ENCODE results near the gene MARVELD3.
A peak's percentile ranks its signal among the peaks of the same experiment; 100 is the strongest.

MARVELD3 gene

GRCh38 chr16:71623597-71623996 is 2.4 kb upstream of the MARVELD3 start:
- WGBS: 89% methylated on average over 2 of the region's 3 CpGs
- no peak overlapping the region for H2AK5ac ChIP-seq (ENCODE audit: low read length, severe bottlenecking)
- H3K14ac ChIP-seq (ENCODE audit: low read length in 2 of 2): no peak overlapping the region
- no peak overlapping the region for H2BK120ac ChIP-seq (ENCODE audit: low read depth, low read length)
- no peak overlapping the region for H3K4ac ChIP-seq (ENCODE audit: low read depth in 1 of 2, low read length in 2 of 2)
- H2BK5ac ChIP-seq (ENCODE audit: low read depth, low read length, poor library complexity, severe bottlenecking): no peak overlapping the region
- H3K27ac ChIP-seq (ENCODE audit: low read length, poor library complexity, severe bottlenecking): no peak overlapping the region
- no peak overlapping the region for H3K4me2 ChIP-seq (ENCODE audit: low read length, poor library complexity, severe bottlenecking)
- no peaks in the 10 kb centered on the region for H3K9me3 ChIP-seq (ENCODE audit: control insufficient read depth, low read length)
- no peak overlapping the region for H4K8ac ChIP-seq (ENCODE audit: low read length)
- H3K4me1 ChIP-seq (ENCODE audit: control insufficient read depth, insufficient read depth, low read depth, low read length): peaks cover 9% of the 10 kb centered on the region
- H3K27me3 ChIP-seq (ENCODE audit: control insufficient read depth in 1 of 2, insufficient read depth in 1 of 2, low read length in 2 of 2): peaks cover 52 to 62% of the 10 kb centered on the region in 2 experiments
- no peak overlapping the region for H4K91ac ChIP-seq (ENCODE audit: low read length)
- no peak overlapping the region for H2AFZ ChIP-seq (ENCODE audit: low read depth, low read length)
- no peak overlapping the region for H2BK12ac ChIP-seq (ENCODE audit: low read length in 2 of 2)
- no peaks in the 10 kb centered on the region for H3K79me1 ChIP-seq (replicated peaks; ENCODE audit: low read length, poor library complexity, severe bottlenecking)
- no peak for DNase-seq
- H3K18ac ChIP-seq (ENCODE audit: low read depth in 1 of 2, low read length in 2 of 2): no peak overlapping the region
- H3K4me3 ChIP-seq (ENCODE audit: insufficient read depth in 1 of 2, low read depth in 1 of 2, low read length in 2 of 2): no peak overlapping the region
- no peaks in the 10 kb centered on the region for H3K36me3 ChIP-seq (ENCODE audit: control insufficient read depth in 1 of 2, insufficient read depth in 2 of 2, low read depth in 1 of 2, low read length in 2 of 2)
- H3K23ac ChIP-seq (ENCODE audit: low read length in 2 of 2): no peak overlapping the region
- H3K9ac ChIP-seq (ENCODE audit: low read length): no peak overlapping the region
- H2BK15ac ChIP-seq (ENCODE audit: low read depth, poor library complexity, severe bottlenecking): no peak overlapping the region

- 89% methylated on average over 6 of the region's 7 CpGs for WGBS
- Histone ChIP-seq H4K8ac (ENCODE audit: low read length) (no peak overlapping the region), H3K14ac (ENCODE audit: low read length in 2 of 2) (no peak overlapping the region), H3K79me1 (replicated peaks; ENCODE audit: low read length, poor library complexity, severe bottlenecking) (no peaks in the 10 kb centered on the region), H2BK120ac (ENCODE audit: low read depth, low read length) (no peak overlapping the region), H3K36me3 (ENCODE audit: control insufficient read depth in 1 of 2, insufficient read depth in 2 of 2, low read depth in 1 of 2, low read length in 2 of 2) (no peaks in the 10 kb centered on the region), H2AFZ (ENCODE audit: low read depth, low read length) (no peak overlapping the region), H3K18ac (ENCODE audit: low read depth in 1 of 2, low read length in 2 of 2) (no peak overlapping the region), H3K9me3 (ENCODE audit: control insufficient read depth, low read length) (no peaks in the 10 kb centered on the region), H3K23ac (ENCODE audit: low read length in 2 of 2) (no peak overlapping the region), H2BK5ac (ENCODE audit: low read depth, low read length, poor library complexity, severe bottlenecking) (no peak overlapping the region), H3K4me3 (ENCODE audit: insufficient read depth in 1 of 2, low read depth in 1 of 2, low read length in 2 of 2) (no peak overlapping the region), H3K4me1 (ENCODE audit: control insufficient read depth, insufficient read depth, low read depth, low read length) (peaks cover 17% of the 10 kb centered on the region), H3K27ac (ENCODE audit: low read length, poor library complexity, severe bottlenecking) (no peak overlapping the region), H4K91ac (ENCODE audit: low read length) (no peak overlapping the region), H3K9ac (ENCODE audit: low read length) (no peak overlapping the region), H2BK12ac (ENCODE audit: low read length in 2 of 2) (no peak overlapping the region), H2AK5ac (ENCODE audit: low read length, severe bottlenecking) (no peak overlapping the region), H3K4me2 (ENCODE audit: low read length, poor library complexity, severe bottlenecking) (no peak overlapping the region), H3K27me3 (ENCODE audit: control insufficient read depth in 1 of 2, insufficient read depth in 1 of 2, low read length in 2 of 2) (peaks cover 52 to 58% of the 10 kb centered on the region in 2 experiments), H3K4ac (ENCODE audit: low read depth in 1 of 2, low read length in 2 of 2) (no peak overlapping the region), H2BK15ac (ENCODE audit: low read depth, poor library complexity, severe bottlenecking) (no peak overlapping the region)
- no peak for DNase-seq
Observed at GRCh38 chr16:71625113-71625850, 702 bp upstream of the MARVELD3 start.

GRCh38 chr16:71626858-71627213 is 852 bp downstream of the MARVELD3 start:
- DNase-seq: no peak
- Histone ChIP-seq H3K9ac (ENCODE audit: low read length) (no peak overlapping the region), H3K14ac (ENCODE audit: low read length in 2 of 2) (no peak overlapping the region)

DNA sequence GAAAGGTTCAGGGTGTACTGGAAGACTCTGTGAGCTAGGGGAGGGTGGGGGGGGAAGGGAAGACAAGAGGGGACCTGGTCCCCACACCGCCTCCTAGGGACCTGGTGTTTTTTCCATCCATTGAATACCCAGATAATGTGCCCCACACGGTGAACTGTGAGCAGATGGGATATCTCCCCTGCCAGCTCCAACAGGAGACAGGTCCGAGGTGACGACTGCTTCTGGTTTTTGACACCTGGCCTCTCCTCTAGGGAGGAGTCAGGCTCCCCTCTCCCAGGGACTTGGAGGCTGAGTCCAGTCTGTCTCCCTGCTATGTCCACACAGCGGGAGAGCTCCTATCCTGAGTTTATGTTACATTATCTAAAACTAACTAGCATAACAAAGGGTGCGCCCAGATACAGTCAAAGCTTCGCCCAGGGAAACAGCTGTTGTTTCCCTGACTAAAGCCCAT is 1.8 kb downstream of the MARVELD3 start:
- no peak overlapping the region for H3K18ac ChIP-seq (ENCODE audit: low read depth in 1 of 2, low read length in 2 of 2)
- H3K14ac ChIP-seq (ENCODE audit: low read length in 2 of 2): no peak overlapping the region
- H2BK120ac ChIP-seq (ENCODE audit: low read depth, low read length): no peak overlapping the region
- H3K4ac ChIP-seq (ENCODE audit: low read depth in 1 of 2, low read length in 2 of 2): no peak overlapping the region
- peaks cover 44 to 46% of the 10 kb centered on the region in 2 experiments for H3K27me3 ChIP-seq (ENCODE audit: control insufficient read depth in 1 of 2, insufficient read depth in 1 of 2, low read length in 2 of 2)
- H2BK15ac ChIP-seq (ENCODE audit: low read depth, poor library complexity, severe bottlenecking): no peak overlapping the region
- no peak overlapping the region for H2BK12ac ChIP-seq (ENCODE audit: low read length in 2 of 2)
- 69% methylated on average over 7 of the region's 7 CpGs for WGBS
- no peak overlapping the region for H2AFZ ChIP-seq (ENCODE audit: low read depth, low read length)
- H2BK5ac ChIP-seq (ENCODE audit: low read depth, low read length, poor library complexity, severe bottlenecking): no peak overlapping the region
- H2AK5ac ChIP-seq (ENCODE audit: low read length, severe bottlenecking): no peak overlapping the region
- peaks cover 17% of the 10 kb centered on the region for H3K4me1 ChIP-seq (ENCODE audit: control insufficient read depth, insufficient read depth, low read depth, low read length)
- H3K9me3 ChIP-seq (ENCODE audit: control insufficient read depth, low read length): no peaks in the 10 kb centered on the region
- no peak overlapping the region for H3K9ac ChIP-seq (ENCODE audit: low read length)
- H3K27ac ChIP-seq (ENCODE audit: low read length, poor library complexity, severe bottlenecking): no peak overlapping the region
- H4K8ac ChIP-seq (ENCODE audit: low read length): no peak overlapping the region
- no peak for DNase-seq
- no peaks in the 10 kb centered on the region for H3K79me1 ChIP-seq (replicated peaks; ENCODE audit: low read length, poor library complexity, severe bottlenecking)
- H3K36me3 ChIP-seq (ENCODE audit: control insufficient read depth in 1 of 2, insufficient read depth in 2 of 2, low read depth in 1 of 2, low read length in 2 of 2): no peaks in the 10 kb centered on the region
- no peak overlapping the region for H4K91ac ChIP-seq (ENCODE audit: low read length)
- no peak overlapping the region for H3K23ac ChIP-seq (ENCODE audit: low read length in 2 of 2)
- no peak overlapping the region for H3K4me2 ChIP-seq (ENCODE audit: low read length, poor library complexity, severe bottlenecking)
- no peak overlapping the region for H3K4me3 ChIP-seq (ENCODE audit: insufficient read depth in 1 of 2, low read depth in 1 of 2, low read length in 2 of 2)

More at GRCh38 chr16:71626858-71627213, 852 bp downstream of the MARVELD3 start:
- Histone ChIP-seq H3K9me3 (ENCODE audit: control insufficient read depth, low read length) (no peaks in the 10 kb centered on the region), H2BK12ac (ENCODE audit: low read length in 2 of 2) (no peak overlapping the region), H4K91ac (ENCODE audit: low read length) (no peak overlapping the region), H3K4me2 (ENCODE audit: low read length, poor library complexity, severe bottlenecking) (peak overlapping the region; percentile 80), H2BK15ac (ENCODE audit: low read depth, poor library complexity, severe bottlenecking) (no peak overlapping the region), H3K4me1 (ENCODE audit: control insufficient read depth, insufficient read depth, low read depth, low read length) (peaks cover 17% of the 10 kb centered on the region), H2BK5ac (ENCODE audit: low read depth, low read length, poor library complexity, severe bottlenecking) (no peak overlapping the region), H3K23ac (ENCODE audit: low read length in 2 of 2) (no peak overlapping the region), H3K4me3 (ENCODE audit: insufficient read depth in 1 of 2, low read depth in 1 of 2, low read length in 2 of 2) (peak overlapping the region in 1 of 2 experiments; percentile 61), H3K27ac (ENCODE audit: low read length, poor library complexity, severe bottlenecking) (no peak overlapping the region), H3K36me3 (ENCODE audit: control insufficient read depth in 1 of 2, insufficient read depth in 2 of 2, low read depth in 1 of 2, low read length in 2 of 2) (no peaks in the 10 kb centered on the region), H2AK5ac (ENCODE audit: low read length, severe bottlenecking) (no peak overlapping the region), H3K27me3 (ENCODE audit: control insufficient read depth in 1 of 2, insufficient read depth in 1 of 2, low read length in 2 of 2) (peaks cover 46 to 48% of the 10 kb centered on the region in 2 experiments), H2BK120ac (ENCODE audit: low read depth, low read length) (no peak overlapping the region), H3K79me1 (replicated peaks; ENCODE audit: low read length, poor library complexity, severe bottlenecking) (no peaks in the 10 kb centered on the region), H2AFZ (ENCODE audit: low read depth, low read length) (no peak overlapping the region), H3K4ac (ENCODE audit: low read depth in 1 of 2, low read length in 2 of 2) (no peak overlapping the region), H4K8ac (ENCODE audit: low read length) (no peak overlapping the region), H3K18ac (ENCODE audit: low read depth in 1 of 2, low read length in 2 of 2) (no peak overlapping the region)
- WGBS: 24% methylated on average over 12 of the region's 13 CpGs

Measured in mesenchymal stem cell (in vitro differentiated cells and primary cell).